ENCODE measurements around the gene RALGDS. TPM values are rescaled to one million over a fixed set of nuclear protein-coding genes. Genes with fewer than 3 reads are reported as not detected.

The RALGDS gene
- total and polyA plus RNA-seq, 2 donors (not counting 3 experiments of a cell fraction or from before 2014, with no cell fraction given): 41.4 to 60.0 TPM

GRCh38 chr9:133075925-133076630, 45.0 kb downstream of the RALGDS start:
- no peak overlapping the region for H3K4me2 ChIP-seq (ENCODE audit: insufficient read depth, low read length)
- no peaks in the 10 kb centered on the region for H3K9me3 ChIP-seq (replicated peaks; ENCODE audit: control insufficient read depth, insufficient read depth, low read length)
- CTCF ChIA-PET: interaction anchor here (1.1 to 1.6 kb wide), 2 partner anchors 16 to 45 kb away, joined by 3 to 5 read pairs; partner anchors contain the start of gene GTF3C5
- no peaks in the 10 kb centered on the region for H3K36me3 ChIP-seq (ENCODE audit: control insufficient read depth in 2 of 2, extremely low read depth in 1 of 2, insufficient read depth in 2 of 2, low read length in 2 of 2)
- no peaks in the 10 kb centered on the region for H3K9me1 ChIP-seq (replicated peaks; ENCODE audit: control insufficient read depth, extremely low read depth, insufficient read depth, low read length)
- H2AFZ ChIP-seq (ENCODE audit: low read depth, low read length): no peak overlapping the region
- H3K9ac ChIP-seq (replicated peaks; ENCODE audit: extremely low read depth, insufficient read depth, low read length): no peak overlapping the region
- no TSS peak for BruUV-seq (replicated peaks)
- no peaks in the 10 kb centered on the region for H3K4me1 ChIP-seq (ENCODE audit: control insufficient read depth, extremely low read depth, insufficient read depth, low read length)
- TF ChIP-seq, protein P1, sequence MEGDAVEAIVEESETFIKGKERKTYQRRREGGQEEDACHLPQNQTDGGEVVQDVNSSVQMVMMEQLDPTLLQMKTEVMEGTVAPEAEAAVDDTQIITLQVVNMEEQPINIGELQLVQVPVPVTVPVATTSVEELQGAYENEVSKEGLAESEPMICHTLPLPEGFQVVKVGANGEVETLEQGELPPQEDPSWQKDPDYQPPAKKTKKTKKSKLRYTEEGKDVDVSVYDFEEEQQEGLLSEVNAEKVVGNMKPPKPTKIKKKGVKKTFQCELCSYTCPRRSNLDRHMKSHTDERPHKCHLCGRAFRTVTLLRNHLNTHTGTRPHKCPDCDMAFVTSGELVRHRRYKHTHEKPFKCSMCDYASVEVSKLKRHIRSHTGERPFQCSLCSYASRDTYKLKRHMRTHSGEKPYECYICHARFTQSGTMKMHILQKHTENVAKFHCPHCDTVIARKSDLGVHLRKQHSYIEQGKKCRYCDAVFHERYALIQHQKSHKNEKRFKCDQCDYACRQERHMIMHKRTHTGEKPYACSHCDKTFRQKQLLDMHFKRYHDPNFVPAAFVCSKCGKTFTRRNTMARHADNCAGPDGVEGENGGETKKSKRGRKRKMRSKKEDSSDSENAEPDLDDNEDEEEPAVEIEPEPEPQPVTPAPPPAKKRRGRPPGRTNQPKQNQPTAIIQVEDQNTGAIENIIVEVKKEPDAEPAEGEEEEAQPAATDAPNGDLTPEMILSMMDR (IDR thresholded peaks at IDR 0.05; ENCODE audit: extremely low read depth in 1 of 2, insufficient read depth in 1 of 2, low read depth in 1 of 2, low read length in 2 of 2): no peak
- TF ChIP-seq JUN (IDR thresholded peaks at IDR 0.05; ENCODE audit: borderline replicate concordance, insufficient read depth, insufficient read length, low read depth) (no peak), POLR2AphosphoS5 (IDR thresholded peaks at IDR 0.05; ENCODE audit: insufficient read depth, low read depth, low read length) (no peak), FOS (IDR thresholded peaks at IDR 0.05; ENCODE audit: borderline replicate concordance, insufficient read depth, low read length) (no peak), MAX (IDR thresholded peaks at IDR 0.05; ENCODE audit: insufficient read depth, insufficient read length) (no peak), POLR2A (IDR thresholded peaks at IDR 0.05; ENCODE audit: low read depth, low read length) (no peak), MYC (IDR thresholded peaks at IDR 0.05; ENCODE audit: low read depth, low read length) (no peak), EZH2 (IDR thresholded peaks at IDR 0.05; ENCODE audit: borderline replicate concordance, low read depth, low read length, severe bottlenecking) (no peak), GATA2 (IDR thresholded peaks at IDR 0.05; ENCODE audit: insufficient read depth, insufficient read length, low read depth, low read length) (no peak)
- H3K27me3 ChIP-seq (ENCODE audit: control insufficient read depth in 2 of 2, insufficient read depth in 2 of 2, low read length in 2 of 2): peaks cover 10 to 14% of the 10 kb centered on the region in 2 experiments
- intact Hi-C loops (cut with micrococcal nuclease) (no loop called here), dilution Hi-C loops (cut with MboI; ENCODE audit: extremely low pct_ligation_motif_present, low sequenced_read_pairs) (no loop called here)
- DNase-seq (ENCODE audit: low read depth, low spot score) (no peak), FAIRE-seq (no peak)
- POLR2A ChIA-PET: no interaction called here
- no peaks in the 10 kb centered on the region for H3K79me2 ChIP-seq (ENCODE audit: control insufficient read depth, insufficient read depth, low read length)
- no peaks in the 10 kb centered on the region for H4K20me1 ChIP-seq (replicated peaks; ENCODE audit: control insufficient read depth, extremely low read depth, insufficient read depth, low read length)
- H3K27ac ChIP-seq (ENCODE audit: insufficient read depth, low read depth, low read length): no peak overlapping the region
- no peak overlapping the region for H3K4me3 ChIP-seq (replicated peaks in 1 of 3; ENCODE audit: insufficient read depth in 1 of 3, low read depth in 1 of 3, low read length in 3 of 3)

All from endothelial cell of umbilical vein (primary cell).